CD14-positive monocyte (primary cell): Measurements from ENCODE around the gene PRKCA. TPM values are rescaled to one million over a fixed set of nuclear protein-coding genes. Genes with fewer than 3 reads are reported as not detected.
"Not testable (repeated sequence)": the region's sequence is repeated elsewhere in the genome, so short reads cannot be mapped to it uniquely, and the experiment has no call there.

Source experiments
- DNase-seq, 3 donors: peaks; one replicate each; pipeline ENCODE4 v3.0.0-alpha.2; 2011 to 2022
- H2AFZ ChIP-seq: 2 replicates; pipeline ENCODE4 v1.6.0; 2012; ENCODE audit warnings: mild to moderate bottlenecking, low read depth, low read length, inconsistent platforms; ENCODE audit not compliant: insufficient read depth, poor library complexity, severe bottlenecking
- H3K27ac ChIP-seq, 2 donors: 1 replicate in 1 of 2; 2 replicates in 1 of 2; pipeline ENCODE4 v1.5.1; 2012 to 2013; ENCODE audit warnings: low read length in 2 of 2, control low read depth in 1 of 2, inconsistent platforms in 1 of 2, low read depth in 1 of 2, mild to moderate bottlenecking in 1 of 2
- H3K27me3 ChIP-seq, 2 donors: one replicate each; pipeline versions ENCODE4 v1.6.0 to v1.6.1; 2011 to 2013; ENCODE audit warnings: low read length in 2 of 2; ENCODE audit not compliant: control insufficient read depth in 2 of 2, insufficient read depth in 2 of 2
- H3K36me3 ChIP-seq, 2 donors: replicated peaks in 1 of 2; 1 replicate in 1 of 2; 2 replicates in 1 of 2; pipeline versions ENCODE4 v1.5.1 to v1.6.1; 2012 to 2013; ENCODE audit warnings: low read length in 2 of 2, control low read depth in 1 of 2, inconsistent platforms in 1 of 2, mild to moderate bottlenecking in 1 of 2; ENCODE audit not compliant: insufficient read depth in 2 of 2, control insufficient read depth in 1 of 2
- H3K4me1 ChIP-seq, 2 donors: 1 replicate in 1 of 2; 2 replicates in 1 of 2; pipeline versions ENCODE4 v1.5.1 to v1.6.1; 2012 to 2013; ENCODE audit warnings: low read length in 2 of 2, control low read depth in 1 of 2, inconsistent platforms in 1 of 2, mild to moderate bottlenecking in 1 of 2, moderate library complexity in 1 of 2; ENCODE audit not compliant: insufficient read depth in 2 of 2, control insufficient read depth in 1 of 2
- H3K4me2 ChIP-seq: replicated peaks from 2 replicates; pipeline ENCODE3; 2012; ENCODE audit warnings: low read length, moderate library complexity, mild to moderate bottlenecking; ENCODE audit not compliant: poor library complexity, severe bottlenecking; ENCODE audit errors: extremely low read depth
- H3K4me3 ChIP-seq, 3 experiments: fragments of 200-600 bp in 1 of 3; sonication (generic) in 1 of 3; replicated peaks in 1 of 3; 1 replicate in 2 of 3; 2 replicates in 1 of 3; pipeline ENCODE4 v1.5.1; 2011 to 2013; ENCODE audit warnings: low read length in 3 of 3, mild to moderate bottlenecking in 3 of 3, control low read depth in 2 of 3, low read depth in 2 of 3, inconsistent platforms in 1 of 3, moderate library complexity in 1 of 3
- H3K79me2 ChIP-seq: 2 replicates; pipeline ENCODE4 v1.6.0; 2012; ENCODE audit warnings: mild to moderate bottlenecking, control low read depth, inconsistent platforms, low read length, moderate library complexity; ENCODE audit not compliant: insufficient read depth
- H3K9ac ChIP-seq: 2 replicates; pipeline ENCODE4 v1.6.0; 2017; ENCODE audit warnings: low read length, mild to moderate bottlenecking; ENCODE audit not compliant: insufficient read depth, poor library complexity, severe bottlenecking
- H3K9me3 ChIP-seq, 2 donors: replicated peaks in 1 of 2; 1 replicate in 1 of 2; 2 replicates in 1 of 2; pipeline versions ENCODE4 v1.5.1 to v1.6.1; 2012 to 2013; ENCODE audit warnings: low read length in 2 of 2, control low read depth in 1 of 2; ENCODE audit not compliant: control insufficient read depth in 1 of 2, insufficient read depth in 1 of 2
- H4K20me1 ChIP-seq: 2 replicates; pipeline ENCODE4 v1.6.0; 2012; ENCODE audit warnings: mild to moderate bottlenecking, low read length, control low read depth, moderate library complexity; ENCODE audit not compliant: insufficient read depth
- H3K27ac Mint-ChIP-seq, 7 donors: one replicate each; pipeline ENCODE4 v1.8.0; 2020; ENCODE audit warnings: mild to moderate bottlenecking in 7 of 7, mixed read lengths in 7 of 7, moderate library complexity in 6 of 7, inconsistent platforms in 2 of 7
- H3K27me3 Mint-ChIP-seq, 3 donors: one replicate each; pipeline ENCODE4 v1.8.0; 2021 to 2022; ENCODE audit warnings: low read depth in 3 of 3, mild to moderate bottlenecking in 3 of 3, mixed read lengths in 3 of 3, moderate library complexity in 3 of 3, inconsistent platforms in 1 of 3
- H3K36me3 Mint-ChIP-seq, 2 donors: one replicate each; pipeline ENCODE4 v1.8.0; 2020; ENCODE audit warnings: mixed read lengths in 2 of 2, inconsistent platforms in 1 of 2, mild to moderate bottlenecking in 1 of 2
- H3K4me1 Mint-ChIP-seq: one replicate; pipeline ENCODE4 v1.8.0; 2020; ENCODE audit warnings: mild to moderate bottlenecking, mixed read lengths
- H3K4me3 Mint-ChIP-seq, 2 donors: one replicate each; pipeline ENCODE4 v1.8.0; 2020; ENCODE audit warnings: mild to moderate bottlenecking in 2 of 2, mixed read lengths in 2 of 2, moderate library complexity in 1 of 2
- H3K9me3 Mint-ChIP-seq, 7 donors: one replicate each; pipeline ENCODE4 v1.8.0; 2020 to 2022; ENCODE audit warnings: mixed read lengths in 7 of 7, mild to moderate bottlenecking in 6 of 7, moderate library complexity in 6 of 7, inconsistent platforms in 2 of 7
- CTCF ChIP-seq: fragments of 200-600 bp; IDR thresholded peaks from one replicate; pipeline ENCODE4 v1.8.0; 2022; ENCODE audit warnings: antibody characterized with exemption, mild to moderate bottlenecking
- WGBS: methylation state at CpG from one replicate; pipeline ENCODE4 v1.1.5; 2013; ENCODE audit warnings: missing lambda C conversion rate; ENCODE audit not compliant: insufficient coverage; 5-methylcytosine and 5-hydroxymethylcytosine counted together
- intact Hi-C, 2 donors: fragments of 100-400 bp; cut with micrococcal nuclease; formaldehyde crosslinking; loops; one replicate each; pipeline versions ENCODE4 v1.15.0 to v1.15.1; 2023
- polyA plus RNA-seq, 3 donors: library from polyadenylated mRNA; depleted of rRNA in 1 of 3; unstranded in 2 of 3; stranded (reverse) in 1 of 3; fragments of 300-500 nt in 2 of 3; fragments of >200 nt in 1 of 3; fragmentation: Illumina TruSeq in 2 of 3; gene quantifications; 1 replicate in 2 of 3; 2 replicates in 1 of 3; pipeline ENCODE4 v1.2.3, GENCODE V29; 2012 to 2021

PRKCA gene
- polyA plus RNA-seq, 3 donors = 0.22 to 7.1 (median 0.30) TPM

- no peaks in the 10 kb centered on the region for H3K36me3 ChIP-seq
- no peak overlapping the region for H3K27ac Mint-ChIP-seq
- peaks cover 10 to 17% of the 10 kb centered on the region in 2 donors for H3K4me1 ChIP-seq
- peaks cover 26% of the 10 kb centered on the region for H3K4me1 Mint-ChIP-seq
- H3K4me3 ChIP-seq = no peak overlapping the region
- H3K4me3 Mint-ChIP-seq = no peak overlapping the region
- no peak overlapping the region for H3K4me2 ChIP-seq
- no CpG with 5 or more reads among the region's 5 CpGs for WGBS
- peaks cover 6 to 13% of the 10 kb centered on the region in 2 donors for H3K36me3 Mint-ChIP-seq
- no peaks in the 10 kb centered on the region for H3K27me3 ChIP-seq
- no peak for DNase-seq
- no peak overlapping the region for H3K27ac ChIP-seq
- no peaks in the 10 kb centered on the region for H3K9me3 ChIP-seq
- no peak overlapping the region for H2AFZ ChIP-seq
- intact Hi-C loops = no loop called here
- no peaks in the 10 kb centered on the region for H4K20me1 ChIP-seq
- peaks cover 3% of the 10 kb centered on the region for H3K79me2 ChIP-seq
- H3K9ac ChIP-seq = no peak overlapping the region
- H3K9me3 Mint-ChIP-seq = peaks cover 0 to 6% (median 0%) of the 10 kb centered on the region in 7 donors
- H3K27me3 Mint-ChIP-seq = peaks cover 0 to 2% (median 1%) of the 10 kb centered on the region in 3 donors
- TF ChIP-seq CTCF = no peak
Measured at GRCh38 chr17:66487981-66488468, 185.6 kb downstream of the PRKCA start.

- H3K9me3 ChIP-seq = no peaks in the 10 kb centered on the region
- no peak overlapping the region for H3K4me2 ChIP-seq
- H3K27me3 ChIP-seq = no peaks in the 10 kb centered on the region
- no peak overlapping the region for H2AFZ ChIP-seq
- Mint-ChIP-seq H3K4me1 (peaks cover 34% of the 10 kb centered on the region), H3K27ac (no peak overlapping the region), H3K4me3 (no peak overlapping the region), H3K9me3 (peaks cover 0 to 6% (median 0%) of the 10 kb centered on the region in 7 donors), H3K27me3 (peaks cover 0 to 1% (median 0%) of the 10 kb centered on the region in 3 donors), H3K36me3 (peaks cover 7 to 13% of the 10 kb centered on the region in 2 donors)
- no peaks in the 10 kb centered on the region for H4K20me1 ChIP-seq
- H3K79me2 ChIP-seq = peaks cover 3% of the 10 kb centered on the region
- DNase-seq = no peak
- intact Hi-C loops = no loop called here
- H3K9ac ChIP-seq = no peak overlapping the region
- no peaks in the 10 kb centered on the region for H3K36me3 ChIP-seq
- TF ChIP-seq CTCF = no peak
- H3K4me1 ChIP-seq = peaks cover 17 to 25% of the 10 kb centered on the region in 2 donors
- 100% methylated on average over 1 of the region's 4 CpGs for WGBS
- no peak overlapping the region for H3K27ac ChIP-seq
- H3K4me3 ChIP-seq = no peak overlapping the region
Measured at GRCh38 chr17:66488864-66489263, 186.5 kb downstream of the PRKCA start.

- H3K9me3 Mint-ChIP-seq, H3K4me2 ChIP-seq, intact Hi-C loops, H3K9ac ChIP-seq, H3K79me2 ChIP-seq, H3K9me3 ChIP-seq, H3K27me3 ChIP-seq, DNase-seq, H3K4me3 ChIP-seq, H4K20me1 ChIP-seq, H3K4me3 Mint-ChIP-seq, H2AFZ ChIP-seq, H3K27ac ChIP-seq, H3K36me3 ChIP-seq, H3K27ac Mint-ChIP-seq, H3K27me3 Mint-ChIP-seq: not testable (repeated sequence)
- peaks cover 23 to 32% of the 10 kb centered on the region in 2 donors for H3K4me1 ChIP-seq
- Mint-ChIP-seq H3K4me1 (peaks cover 41% of the 10 kb centered on the region), H3K36me3 (peaks cover 9 to 13% of the 10 kb centered on the region in 2 donors)
- 100% methylated on average over 2 of the region's 3 CpGs for WGBS
Measured at GRCh38 chr17:66489576-66489975, 187.2 kb downstream of the PRKCA start.
